Thoracic aorta (tissue), 2 donors: Measurements from ENCODE around the gene AGMO. TPM values are rescaled to one million over a fixed set of nuclear protein-coding genes. Genes with fewer than 3 reads are reported as not detected.
"Not testable (repeated sequence)": the region's sequence is repeated elsewhere in the genome, so short reads cannot be mapped to it uniquely, and the experiment has no call there.

Source experiments
- ATAC-seq: fragments of 150-250 bp; one replicate; pipeline ENCODE4 v1.8.0; 2017; ENCODE audit warnings: low read depth; ENCODE audit not compliant: insufficient number of reproducible peaks, low FRiP score
- DNase-seq: peaks from one replicate; pipeline ENCODE4 v3.0.0-alpha.2; 2020; ENCODE audit warnings: low spot score
- H3K27ac ChIP-seq, 2 donors: fragments of 200-600 bp; sonication (generic); 1 replicate in 1 of 2; 2 replicates in 1 of 2; pipeline ENCODE4 v1.5.1; 2016; ENCODE audit warnings: mild to moderate bottlenecking in 2 of 2, moderate library complexity in 2 of 2
- H3K27me3 ChIP-seq: fragments of 200-600 bp; sonication (generic); replicated peaks from 2 replicates; pipeline ENCODE4 v1.6.0; 2016; ENCODE audit warnings: mild to moderate bottlenecking; ENCODE audit not compliant: insufficient read depth
- H3K36me3 ChIP-seq: fragments of 200-600 bp; sonication (generic); one replicate; pipeline ENCODE4 v1.5.1; 2016
- H3K4me1 ChIP-seq, 2 donors: fragments of 200-600 bp; sonication (generic); 1 replicate in 1 of 2; 2 replicates in 1 of 2; pipeline versions ENCODE4 v1.5.1 to v1.6.0; 2016; ENCODE audit warnings: low read depth in 2 of 2, mild to moderate bottlenecking in 1 of 2; ENCODE audit not compliant: control insufficient read depth in 1 of 2
- H3K4me3 ChIP-seq: fragments of 200-600 bp; sonication (generic); 2 replicates; pipeline ENCODE4 v1.5.1; 2016; ENCODE audit warnings: mild to moderate bottlenecking
- H3K9me3 ChIP-seq: fragments of 200-600 bp; sonication (generic); 2 replicates; pipeline ENCODE4 v1.5.1; 2016
- CTCF ChIP-seq: fragments of 200-600 bp; sonication (generic); IDR thresholded peaks from one replicate; pipeline ENCODE4 v1.5.1; 2019; ENCODE audit warnings: antibody characterized with exemption
- total RNA-seq, 2 donors: library from RNA; depleted of rRNA; stranded (reverse); fragments of >200 nt; gene quantifications; one replicate each; pipeline versions ENCODE4 v1.1.0 to v1.2.3, GENCODE V29; 2016

The AGMO gene
- total RNA-seq, 2 donors from 2014 or later = 0.85 to 3.0 TPM

- Histone ChIP-seq H3K27me3 (no peaks in the 10 kb centered on the region), H3K4me1 (no peaks in the 10 kb centered on the region), H3K36me3 (no peaks in the 10 kb centered on the region), H3K4me3 (no peak overlapping the region), H3K9me3 (no peaks in the 10 kb centered on the region), H3K27ac (no peak overlapping the region)
- no peak for ATAC-seq
- no peak for DNase-seq
- TF ChIP-seq CTCF = no peak
Observed at GRCh38 chr7:15554081-15554480, 7.7 kb downstream of the AGMO start.

DNA sequence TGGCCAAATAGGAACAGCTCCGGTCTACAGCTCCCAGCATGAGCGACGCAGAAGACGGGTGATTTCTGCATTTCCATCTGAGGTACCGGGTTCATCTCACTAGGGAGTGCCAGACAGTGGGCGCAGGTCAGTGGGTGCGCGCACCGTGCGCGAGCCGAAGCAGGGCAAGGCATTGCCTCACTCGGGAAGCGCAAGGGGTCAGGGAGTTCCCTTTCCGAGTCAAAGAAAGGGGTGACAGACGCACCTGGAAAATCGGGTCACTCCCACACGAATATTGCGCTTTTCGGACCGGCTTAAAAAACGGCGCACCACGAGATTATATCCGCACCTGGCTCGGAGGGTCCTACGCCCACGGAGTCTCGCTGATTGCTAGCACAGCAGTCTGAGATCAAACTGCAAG lies 14.5 kb downstream of the AGMO start:
- H3K27ac ChIP-seq, H3K4me1 ChIP-seq, H3K36me3 ChIP-seq, H3K4me3 ChIP-seq, ATAC-seq, H3K27me3 ChIP-seq, H3K9me3 ChIP-seq, DNase-seq: not testable (repeated sequence)

GRCh38 chr7:15546272-15546792 lies 15.5 kb downstream of the AGMO start:
- ATAC-seq = no peak
- Histone ChIP-seq H3K36me3 (no peaks in the 10 kb centered on the region), H3K4me3 (no peak overlapping the region), H3K4me1 (no peaks in the 10 kb centered on the region), H3K9me3 (no peaks in the 10 kb centered on the region), H3K27ac (no peak overlapping the region), H3K27me3 (no peaks in the 10 kb centered on the region)
- DNase-seq = no peak
- no peak for TF ChIP-seq CTCF

- Histone ChIP-seq H3K4me1 (no peaks in the 10 kb centered on the region), H3K36me3 (no peaks in the 10 kb centered on the region), H3K4me3 (no peak overlapping the region), H3K9me3 (peaks cover 10% of the 10 kb centered on the region), H3K27me3 (no peaks in the 10 kb centered on the region), H3K27ac (no peak overlapping the region)
- ATAC-seq = no peak
- DNase-seq = no peak
- TF ChIP-seq CTCF = no peak
Observed at GRCh38 chr7:15544050-15544449, 17.8 kb downstream of the AGMO start.

DNA sequence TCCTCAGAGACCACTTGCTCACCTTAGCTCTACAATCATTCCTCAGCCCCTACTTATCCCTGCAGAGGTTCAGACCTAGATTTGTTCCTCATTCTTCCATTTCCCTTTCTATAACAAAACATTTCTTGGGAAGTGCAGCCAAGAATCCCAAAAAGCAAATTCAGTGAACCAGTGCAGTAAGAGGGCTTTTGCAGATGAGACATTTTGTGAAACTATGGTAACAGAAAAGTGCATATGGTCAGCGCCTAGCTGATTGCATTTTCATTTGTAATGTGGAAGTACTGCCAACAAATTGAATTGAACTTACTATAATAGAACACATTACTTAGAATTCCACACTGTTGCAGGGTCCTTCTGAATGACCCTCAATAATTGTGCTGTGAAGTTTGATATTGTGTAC lies 18.6 kb downstream of the AGMO start:
- no peaks in the 10 kb centered on the region for H3K36me3 ChIP-seq
- H3K9me3 ChIP-seq = peaks cover 10% of the 10 kb centered on the region
- H3K4me3 ChIP-seq = no peak overlapping the region
- ATAC-seq (no peak), DNase-seq (no peak)
- H3K27me3 ChIP-seq = no peaks in the 10 kb centered on the region
- no peak overlapping the region for H3K27ac ChIP-seq
- H3K4me1 ChIP-seq = no peaks in the 10 kb centered on the region
- TF ChIP-seq CTCF = no peak

DNA sequence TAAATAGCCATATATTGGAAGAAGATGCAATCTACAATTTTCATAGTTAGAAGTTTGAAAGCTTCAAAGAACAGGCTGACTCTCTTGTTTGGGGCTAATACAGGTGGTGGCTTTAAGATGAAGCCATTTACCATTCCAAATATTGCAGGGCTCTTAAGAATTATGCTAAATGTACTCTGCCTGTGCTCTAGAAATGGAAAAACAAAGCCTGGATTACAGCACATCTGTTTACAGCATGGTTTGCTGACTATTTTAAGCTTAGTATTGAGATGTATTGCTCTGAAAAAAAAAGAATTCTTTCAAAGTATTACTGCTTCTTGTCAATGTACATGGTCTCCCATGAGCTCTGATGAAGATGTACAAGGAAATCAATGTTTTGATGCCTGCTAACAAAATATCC lies 34.2 kb downstream of the AGMO start:
- no peaks in the 10 kb centered on the region for H3K36me3 ChIP-seq
- H3K4me1 ChIP-seq = no peaks in the 10 kb centered on the region
- H3K27ac ChIP-seq = no peak overlapping the region
- ATAC-seq = no peak
- H3K4me3 ChIP-seq = no peak overlapping the region
- no peaks in the 10 kb centered on the region for H3K9me3 ChIP-seq
- DNase-seq = no peak
- no peaks in the 10 kb centered on the region for H3K27me3 ChIP-seq
- TF ChIP-seq CTCF = no peak
